Ureter (tissue), 1 donor: ENCODE data around the gene DNASE1L2. TPM values are rescaled to one million over a fixed set of nuclear protein-coding genes. Genes with fewer than 3 reads are reported as not detected.

ENCODE experiments used
- DNase-seq: peaks from one replicate; pipeline ENCODE4 v3.0.0-alpha.2; 2020; ENCODE audit warnings: low spot score
- total RNA-seq: library from RNA; stranded (reverse); gene quantifications from one replicate; pipeline ENCODE4 v1.2.4, GENCODE V29; 2023
- donor health status: DM: yes; HTN: yes; CAD: no.

Gene DNASE1L2
- total RNA-seq, 1 donor from 2014 or later = 1.5 TPM

GRCh38 chr16:2286550-2286949, 50.3 kb downstream of the DNASE1L2 start:
- no peak for DNase-seq

GRCh38 chr16:2287916-2288547, 51.8 kb downstream of the DNASE1L2 start:
- no peak for DNase-seq

Other genes with a start within 250 kb of the DNASE1L2 start
- gene SYNGR3, start 246.5 kb upstream of the DNASE1L2 start, total RNA-seq = 0.86 TPM
- gene ZNF598, start 226.6 kb upstream of the DNASE1L2 start, total RNA-seq = 46.4 TPM
- not detected for gene NPW, start 216.7 kb upstream of the DNASE1L2 start, total RNA-seq
- 106 TPM for gene NHERF2, start 209.5 kb upstream of the DNASE1L2 start, total RNA-seq
- 11.8 TPM for gene NTHL1, start 188.6 kb upstream of the DNASE1L2 start, total RNA-seq
- 178 TPM for gene TSC2, start 188.5 kb upstream of the DNASE1L2 start, total RNA-seq
- gene PKD1, start 100.5 kb upstream of the DNASE1L2 start, total RNA-seq = 165 TPM
- gene RAB26, start 87.8 kb upstream of the DNASE1L2 start, total RNA-seq = 0.83 TPM
- 76.2 TPM for gene TRAF7, start 80.7 kb upstream of the DNASE1L2 start, total RNA-seq
- gene CASKIN1, start 39.8 kb upstream of the DNASE1L2 start, total RNA-seq = 0.05 TPM
- 37.0 TPM for gene MLST8, start 31.0 kb upstream of the DNASE1L2 start, total RNA-seq
- 7.4 TPM for gene BRICD5, start 25.6 kb upstream of the DNASE1L2 start, total RNA-seq
- gene PGP, start 21.6 kb upstream of the DNASE1L2 start, total RNA-seq = 11.3 TPM
- 24.7 TPM for gene E4F1, start 12.9 kb upstream of the DNASE1L2 start, total RNA-seq
- 47.8 TPM for gene ECI1, start 15.1 kb downstream of the DNASE1L2 start, total RNA-seq
- gene RNPS1, start 31.7 kb downstream of the DNASE1L2 start, total RNA-seq = 178 TPM
- gene ABCA3, start 104.3 kb downstream of the DNASE1L2 start, total RNA-seq = 10.4 TPM
- gene CCNF, start 193.0 kb downstream of the DNASE1L2 start, total RNA-seq = 7.8 TPM
- 1.5 TPM for gene TEDC2, start 223.7 kb downstream of the DNASE1L2 start, total RNA-seq
- not detected for gene NTN3, start 234.9 kb downstream of the DNASE1L2 start, total RNA-seq
- gene TBC1D24, start 238.7 kb downstream of the DNASE1L2 start, total RNA-seq = 6.5 TPM